GM21381 (cell line): ENCODE results near the gene CHAF1A.

Experiments used
- ATAC-seq: cut with Tn5 transposase; IDR thresholded peaks from one replicate; pipeline ENCODE4 v1.9.1; 2021; ENCODE audit warnings: mild to moderate bottlenecking, moderate library complexity; ENCODE audit not compliant: unreplicated experiment

CHAF1A gene

GRCh38 chr19:4452230-4452990 is 50.0 kb downstream of the CHAF1A start:
- no peak for ATAC-seq

- ATAC-seq: no peak
Observed at GRCh38 chr19:4453232-4454179, 51.1 kb downstream of the CHAF1A start.

GRCh38 chr19:4454747-4455718 is 52.6 kb downstream of the CHAF1A start:
- no peak for ATAC-seq

GRCh38 chr19:4455719-4456475 is 53.5 kb downstream of the CHAF1A start:
- no peak for ATAC-seq

- ATAC-seq: no peak
Observed at GRCh38 chr19:4456476-4456842, 54.0 kb downstream of the CHAF1A start.

GRCh38 chr19:4456843-4457653 is 54.6 kb downstream of the CHAF1A start:
- peak; percentile 4 for ATAC-seq

- ATAC-seq: peak; percentile 90
Observed at GRCh38 chr19:4457654-4458395, 55.4 kb downstream of the CHAF1A start, which contains the start of gene UBXN6. Gene UBXN6 (minus strand): TSS chr19:4457794. CDS start chr19:4457697, 97 bp downstream.

- ATAC-seq: no peak
Observed at GRCh38 chr19:4464815-4465581, 62.6 kb downstream of the CHAF1A start.

- ATAC-seq: no peak
Observed at GRCh38 chr19:4467835-4468234, 65.4 kb downstream of the CHAF1A start.

GRCh38 chr19:4471403-4472173 is 69.1 kb downstream of the CHAF1A start:
- peak; percentile 78 for ATAC-seq

- ATAC-seq: peak; percentile 11
Observed at GRCh38 chr19:4472174-4472974, 69.9 kb downstream of the CHAF1A start, which contains the start of gene HDGFL2. Gene HDGFL2 (plus strand): TSS chr19:4472297. CDS start chr19:4472351, 54 bp downstream.

- ATAC-seq: no peak
Observed at GRCh38 chr19:4473011-4473762, 70.7 kb downstream of the CHAF1A start.

GRCh38 chr19:4473763-4474513 is 71.5 kb downstream of the CHAF1A start:
- no peak for ATAC-seq

- ATAC-seq: no peak
Observed at GRCh38 chr19:4474514-4475022, 72.1 kb downstream of the CHAF1A start.
